Glomerular endothelial cell (primary cell): ENCODE results near the gene ARPIN. TPM values are rescaled to one million over a fixed set of nuclear protein-coding genes. Genes with fewer than 3 reads are reported as not detected.
"Not testable (repeated sequence)": the region's sequence is repeated elsewhere in the genome, so short reads cannot be mapped to it uniquely, and the experiment has no call there.

Experiments used
- DNase-seq: peaks from one replicate; pipeline ENCODE4 v3.0.0-alpha.2; 2011; ENCODE audit warnings: low read depth, low spot score; ENCODE audit errors: extremely low read depth
- total RNA-seq: library from RNA; depleted of rRNA; stranded (reverse); fragments of >200 nt; gene quantifications from 2 replicates; pipeline ENCODE4 v1.2.3, GENCODE V29; 2015

ARPIN gene
- total RNA-seq, 1 donor from 2014 or later, result 14.8 TPM

DNA sequence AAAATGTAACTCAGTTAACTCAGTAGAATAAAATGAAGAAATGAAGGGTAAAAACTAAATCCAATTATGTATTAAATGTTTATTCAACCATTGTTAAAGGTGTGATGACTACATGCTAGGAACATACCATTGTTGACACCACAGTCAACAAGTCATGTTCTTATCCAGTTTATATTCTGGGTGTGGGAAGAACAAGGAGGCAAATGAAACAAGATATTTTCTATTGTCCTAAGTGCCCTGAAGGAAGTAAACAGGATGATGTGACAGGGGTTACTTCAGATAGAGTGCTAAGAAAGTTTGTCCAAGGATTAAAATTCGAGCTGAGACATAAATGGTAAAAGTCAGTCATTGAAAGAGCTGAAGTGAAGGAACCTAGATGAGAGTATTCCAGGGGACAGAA is 32.0 kb downstream of the ARPIN start:
- no peak for DNase-seq

GRCh38 chr15:89878323-89878722 is 34.4 kb downstream of the ARPIN start:
- no peak for DNase-seq

DNA sequence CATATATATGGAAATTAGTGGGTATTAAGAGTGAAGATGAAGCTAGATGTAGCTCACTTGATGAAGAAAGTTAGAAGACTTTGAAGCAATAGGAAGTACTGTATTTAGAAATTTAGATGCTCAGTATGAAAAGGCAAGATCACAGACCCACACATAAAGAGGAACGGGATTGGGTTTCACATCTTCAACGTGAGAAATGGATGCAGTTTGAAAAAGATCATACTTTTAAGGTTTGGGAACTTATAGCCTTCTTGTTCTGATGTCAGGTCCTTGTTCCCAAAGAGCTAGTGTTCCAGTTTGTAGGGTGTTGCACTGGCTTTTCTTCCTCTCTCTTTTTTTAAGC is 35.7 kb downstream of the ARPIN start:
- no peak for DNase-seq

DNA sequence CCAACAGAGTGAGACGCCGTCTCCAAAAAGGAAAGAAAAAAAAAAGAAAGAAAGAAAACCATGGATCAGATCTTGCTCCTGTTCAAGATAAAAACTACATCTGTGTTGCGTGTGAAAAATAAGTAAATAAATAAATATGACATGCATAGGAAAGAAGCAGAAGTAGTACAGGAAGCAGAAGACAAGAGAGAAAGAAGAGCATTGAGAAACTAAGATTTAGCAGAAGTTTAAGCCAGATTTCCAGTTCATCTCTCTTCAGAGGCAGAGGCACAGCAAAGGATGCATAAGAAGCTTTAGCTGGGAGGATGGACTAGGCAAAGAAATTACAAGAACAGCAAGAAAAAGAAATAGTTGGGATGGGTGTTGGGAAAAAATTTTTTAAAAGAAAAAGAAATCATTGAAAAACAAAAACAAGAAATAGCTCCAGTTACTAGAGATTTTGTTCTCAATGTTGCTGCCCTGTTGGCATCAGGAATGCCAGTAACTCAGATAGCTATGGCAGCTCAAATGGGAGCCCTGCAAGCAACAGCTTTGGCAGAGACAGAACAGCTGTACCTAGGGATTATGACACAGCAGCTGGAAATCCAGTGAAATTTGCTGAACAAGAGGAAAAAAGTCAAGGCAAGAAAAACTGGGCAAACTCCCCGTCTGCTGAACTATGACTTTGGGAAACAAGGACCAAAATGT is 36.2 kb downstream of the ARPIN start:
- no peak for DNase-seq

GRCh38 chr15:89875741-89876140 is 37.0 kb downstream of the ARPIN start:
- DNase-seq, result no peak

DNA sequence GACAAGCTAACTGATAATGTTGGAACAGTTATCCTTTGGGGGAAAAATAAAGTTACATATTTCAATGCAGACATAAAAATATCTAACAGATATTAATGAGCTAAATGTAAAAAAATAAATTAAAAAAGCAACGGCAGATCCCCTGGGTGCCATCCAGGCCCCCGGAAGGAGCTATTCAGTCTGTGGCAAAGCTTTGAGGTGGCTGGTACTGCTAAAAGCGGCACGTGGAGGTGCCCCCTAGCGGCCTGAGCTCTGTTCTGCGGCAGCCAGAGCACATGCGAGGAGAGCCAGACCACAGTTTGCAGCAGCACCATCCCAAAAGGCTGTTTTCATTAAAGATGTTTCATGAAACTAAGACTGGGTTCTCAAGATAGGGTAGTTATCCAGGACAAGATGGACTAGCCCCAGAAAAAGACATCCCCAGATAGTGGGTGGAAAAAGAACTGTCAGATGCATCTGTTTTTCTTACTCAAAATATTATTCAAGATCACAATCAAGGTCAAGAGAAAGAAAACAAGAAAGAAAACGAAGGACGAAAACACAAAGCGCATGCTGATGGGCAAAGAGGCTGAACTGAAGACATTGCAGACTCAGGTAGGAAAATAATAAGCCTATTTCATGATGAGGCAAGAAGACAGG is 37.7 kb downstream of the ARPIN start:
- no peak for DNase-seq

DNA sequence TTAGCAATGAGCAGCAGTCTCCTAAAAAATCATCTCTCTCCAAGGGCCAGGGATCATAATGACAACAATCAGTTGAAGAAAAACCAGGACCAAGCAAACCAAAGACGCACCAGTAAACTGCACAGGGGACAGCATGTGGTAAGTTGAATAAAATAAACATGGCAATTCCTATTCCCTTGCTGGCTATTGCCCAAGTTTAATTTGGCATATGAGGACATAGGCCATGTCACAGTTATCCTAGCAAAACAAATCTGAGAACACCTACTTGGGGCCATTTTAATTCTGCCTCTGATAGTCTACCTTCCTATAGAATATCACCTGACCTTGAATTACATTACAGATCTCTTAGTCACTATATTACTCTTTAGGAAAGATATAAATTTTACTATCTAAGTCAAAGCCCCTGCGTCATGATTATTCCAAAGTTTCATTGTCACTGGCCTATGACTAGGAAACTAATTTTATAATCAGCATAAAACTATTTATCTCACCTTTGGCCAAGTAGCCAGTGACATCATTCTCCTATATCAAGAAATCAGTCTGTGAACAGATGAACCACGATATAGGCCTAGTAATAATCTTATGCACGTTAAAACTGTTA is 42.0 kb downstream of the ARPIN start:
- no peak for DNase-seq

GRCh38 chr15:89870006-89870405 is 42.7 kb downstream of the ARPIN start:
- no peak for DNase-seq

- not testable (repeated sequence) for DNase-seq
Measured at GRCh38 chr15:89869490-89869889, 43.3 kb downstream of the ARPIN start.

- DNase-seq, result no peak
Measured at GRCh38 chr15:89864958-89865739, 47.6 kb downstream of the ARPIN start.

GRCh38 chr15:89863918-89864317 is 48.8 kb downstream of the ARPIN start:
- DNase-seq, result no peak

GRCh38 chr15:89860891-89861290 is 51.9 kb downstream of the ARPIN start:
- no peak for DNase-seq

DNA sequence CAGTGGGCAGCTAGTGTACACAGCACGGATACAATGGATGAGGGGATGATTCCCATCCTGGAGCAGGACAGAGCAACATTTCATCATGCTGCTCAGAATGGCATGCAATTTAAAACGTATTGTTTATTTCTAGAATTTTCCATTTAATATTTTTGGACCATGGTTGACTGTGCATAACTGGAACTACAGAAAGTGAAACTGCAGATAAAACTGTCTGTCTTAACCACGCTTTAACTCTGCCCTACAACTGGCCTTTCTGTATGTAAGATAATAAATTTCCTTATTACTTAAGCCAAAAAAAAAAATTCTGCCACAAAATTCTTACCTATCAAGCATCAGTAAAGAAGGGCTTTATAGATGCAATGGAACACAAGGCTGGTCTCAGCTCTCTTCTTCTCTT is 52.3 kb downstream of the ARPIN start:
- no peak for DNase-seq

- no peak for DNase-seq
Measured at GRCh38 chr15:89858661-89859458, 53.9 kb downstream of the ARPIN start.

- no peak for DNase-seq
Measured at GRCh38 chr15:89857673-89858072, 55.1 kb downstream of the ARPIN start.

GRCh38 chr15:89855948-89856347 is 56.8 kb downstream of the ARPIN start:
- no peak for DNase-seq

GRCh38 chr15:89854863-89855262 is 57.9 kb downstream of the ARPIN start:
- not testable (repeated sequence) for DNase-seq

- DNase-seq, result no peak
Measured at GRCh38 chr15:89852342-89852995, 60.3 kb downstream of the ARPIN start.

GRCh38 chr15:89851673-89852341 is 60.9 kb downstream of the ARPIN start:
- DNase-seq, result no peak

DNA sequence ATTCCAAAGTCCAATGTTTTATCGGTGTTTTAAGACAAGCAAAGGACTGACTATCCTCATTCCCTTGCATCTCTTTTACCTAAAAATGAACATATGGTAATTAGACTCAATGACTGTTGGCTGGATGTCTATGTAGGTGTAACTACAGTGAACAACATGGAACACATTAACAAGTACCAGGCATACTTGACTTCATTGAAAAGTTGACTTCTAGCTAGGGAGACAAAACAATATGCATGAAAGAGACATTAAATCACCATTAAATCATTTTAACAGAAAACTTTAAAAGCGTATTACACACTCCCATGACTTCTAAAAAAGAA is 63.8 kb downstream of the ARPIN start:
- no peak for DNase-seq
